ENCODE data around the gene MYL10.

- TF ChIP-seq CTCF (conservative IDR thresholded peaks at IDR 0.05; ENCODE audit: low read depth, low read length) (no peak), EZH2 (IDR thresholded peaks at IDR 0.05; ENCODE audit: borderline replicate concordance, low read depth, low read length, poor library complexity, severe bottlenecking) (no peak)
These were observed 38.3 kb upstream of the MYL10 start for GRCh38 chr7:101667399-101667798.

All from A673 (cell line).